Endodermal cell (in vitro differentiated cells): Measurements from ENCODE around the gene PYGB. TPM values are rescaled to one million over a fixed set of nuclear protein-coding genes. Genes with fewer than 3 reads are reported as not detected.

Experiments
- DNase-seq: peaks from one replicate; pipeline ENCODE4 v3.0.0-alpha.2; 2017
- H3K27ac ChIP-seq: 2 replicates; pipeline ENCODE4 v1.5.1; 2013; ENCODE audit warnings: mild to moderate bottlenecking, low read depth, low read length, moderate library complexity
- H3K27me3 ChIP-seq: 2 replicates; pipeline ENCODE4 v1.6.1; 2013; ENCODE audit warnings: mild to moderate bottlenecking, low read length, moderate library complexity; ENCODE audit not compliant: insufficient read depth, control insufficient read depth, poor library complexity, severe bottlenecking
- H3K36me3 ChIP-seq: 2 replicates; pipeline ENCODE4 v1.7.0; 2013; ENCODE audit warnings: mild to moderate bottlenecking, low read length, moderate library complexity; ENCODE audit not compliant: control insufficient read depth, insufficient read depth
- H3K4me1 ChIP-seq: one replicate; pipeline ENCODE4 v1.7.0; 2013; ENCODE audit warnings: low read length; ENCODE audit not compliant: control insufficient read depth, insufficient read depth
- H3K4me3 ChIP-seq: 2 replicates; pipeline ENCODE4 v1.5.1; 2013; ENCODE audit warnings: mild to moderate bottlenecking, low read length, moderate library complexity
- H3K9ac ChIP-seq: 2 replicates; pipeline ENCODE4 v1.6.1; 2013; ENCODE audit warnings: mild to moderate bottlenecking, low read length, moderate library complexity; ENCODE audit not compliant: poor library complexity, severe bottlenecking; ENCODE audit errors: extremely low read depth
- H3K9me3 ChIP-seq: 2 replicates; pipeline ENCODE4 v1.6.1; 2013; ENCODE audit warnings: mild to moderate bottlenecking, low read length, moderate library complexity; ENCODE audit not compliant: control insufficient read depth
- H3K27ac Mint-ChIP-seq: 2 replicates; pipeline ENCODE4 v1.8.0; 2020; ENCODE audit warnings: mixed read lengths
- H3K27me3 Mint-ChIP-seq: 2 replicates; pipeline ENCODE4 v1.8.0; 2021; ENCODE audit warnings: mild to moderate bottlenecking, mixed read lengths; ENCODE audit not compliant: insufficient read depth
- H3K36me3 Mint-ChIP-seq: 2 replicates; pipeline ENCODE4 v1.8.0; 2020; ENCODE audit warnings: low read depth, mixed read lengths
- H3K4me1 Mint-ChIP-seq: 2 replicates; pipeline ENCODE4 v1.8.0; 2020; ENCODE audit warnings: mixed read lengths
- H3K4me3 Mint-ChIP-seq: 2 replicates; pipeline ENCODE4 v1.8.0; 2020; ENCODE audit warnings: mild to moderate bottlenecking, moderate library complexity, mixed read lengths
- H3K9me3 Mint-ChIP-seq: 2 replicates; pipeline ENCODE4 v1.8.0; 2020; ENCODE audit warnings: mild to moderate bottlenecking, mixed read lengths
- CTCF ChIP-seq: fragments of 200-600 bp; sonication (generic); conservative IDR thresholded peaks from 2 replicates; pipeline ENCODE4 v1.5.0; 2021; ENCODE audit warnings: antibody characterized with exemption, mild to moderate bottlenecking
- WGBS, 2 experiments: methylation state at CpG; one replicate each; pipeline versions ENCODE4 v1.1.5 to v1.1.7; 2013; ENCODE audit warnings: missing lambda C conversion rate in 2 of 2, mixed read lengths in 1 of 2; ENCODE audit not compliant: insufficient coverage in 1 of 2, insufficient read length in 1 of 2; 5-methylcytosine and 5-hydroxymethylcytosine counted together
- total RNA-seq, 2 donors: library from RNA; stranded (reverse); fragmentation: NEBNext Ultra II Directional in 1 of 2; extraction: Animal tissue kit (Norgen Biotek cat#: 25700) in 1 of 2; gene quantifications; 2 replicates in 1 of 2; 3 replicates in 1 of 2; pipeline ENCODE4 v1.2.1, GENCODE V29; 2021

PYGB gene
- total RNA-seq, 2 donors from 2014 or later: 59.3 to 66.8 TPM

GRCh38 chr20:25204550-25205276 lies 43.2 kb upstream of the PYGB start:
- Histone ChIP-seq H3K4me1 (no peaks in the 10 kb centered on the region), H3K36me3 (peaks cover 5% of the 10 kb centered on the region), H3K9me3 (no peaks in the 10 kb centered on the region), H3K27me3 (no peaks in the 10 kb centered on the region), H3K4me3 (no peak overlapping the region), H3K9ac (no peak overlapping the region), H3K27ac (no peak overlapping the region)
- H3K27me3 Mint-ChIP-seq: no peaks in the 10 kb centered on the region
- no peaks in the 10 kb centered on the region for H3K9me3 Mint-ChIP-seq
- H3K36me3 Mint-ChIP-seq: peaks cover 7% of the 10 kb centered on the region
- H3K27ac Mint-ChIP-seq: no peak overlapping the region
- H3K4me1 Mint-ChIP-seq: no peaks in the 10 kb centered on the region
- no peak for TF ChIP-seq CTCF
- WGBS, 2 experiments: 82 to 91% methylated on average over 5 to 9 of the region's 9 CpGs
- no peak overlapping the region for H3K4me3 Mint-ChIP-seq
- DNase-seq: no peak

DNA sequence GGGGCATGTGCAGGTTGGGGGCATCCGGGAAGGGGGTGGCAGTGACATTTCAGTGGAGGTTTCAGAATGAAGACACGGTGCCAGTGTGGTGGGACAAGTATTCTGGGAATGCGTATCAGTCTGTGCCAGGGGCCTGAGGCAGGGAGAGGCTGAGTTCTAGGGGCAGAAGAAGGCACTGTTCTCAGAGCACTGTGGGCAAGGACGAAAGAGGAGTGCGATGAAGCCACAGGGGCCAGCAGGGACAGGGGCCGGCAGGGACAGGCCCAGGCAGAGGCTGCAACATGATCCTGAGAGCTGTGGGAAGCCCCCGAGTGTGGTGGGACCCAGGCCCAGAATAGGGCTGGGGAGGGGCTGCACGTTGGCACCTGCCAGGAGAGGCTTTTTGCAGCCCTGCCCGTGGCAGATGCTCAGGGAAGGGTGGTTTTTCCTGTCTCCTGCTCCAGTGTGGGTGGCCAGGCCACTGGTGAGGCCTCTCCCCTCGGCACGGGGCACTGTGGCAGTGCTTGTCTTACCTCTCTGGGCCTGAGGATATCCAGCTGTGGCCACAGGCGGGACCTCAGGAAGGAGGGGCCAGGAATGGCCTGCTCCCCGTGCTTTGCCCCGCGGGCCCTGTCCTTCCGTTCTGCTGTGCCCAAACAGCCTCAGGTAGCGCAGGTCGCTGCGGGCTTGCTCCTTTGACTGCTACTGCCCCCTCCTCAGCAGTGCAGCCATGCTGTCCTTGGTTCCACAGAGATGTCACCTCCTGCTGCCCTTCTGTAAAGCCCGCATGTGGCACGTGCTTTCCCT lies 42.4 kb upstream of the PYGB start:
- Mint-ChIP-seq H3K27me3 (no peaks in the 10 kb centered on the region), H3K36me3 (peaks cover 9% of the 10 kb centered on the region), H3K9me3 (no peaks in the 10 kb centered on the region), H3K4me1 (no peaks in the 10 kb centered on the region), H3K4me3 (no peak overlapping the region), H3K27ac (no peak overlapping the region)
- Histone ChIP-seq H3K27me3 (no peaks in the 10 kb centered on the region), H3K36me3 (peaks cover 12% of the 10 kb centered on the region), H3K4me3 (no peak overlapping the region), H3K9me3 (no peaks in the 10 kb centered on the region), H3K27ac (no peak overlapping the region), H3K4me1 (no peaks in the 10 kb centered on the region), H3K9ac (no peak overlapping the region)
- 86% methylated on average over 17 to 21 of the region's 21 CpGs for WGBS, 2 experiments
- DNase-seq: no peak
- no peak for TF ChIP-seq CTCF

- no peak overlapping the region for H3K4me3 Mint-ChIP-seq
- 91 to 100% methylated on average over 2 to 9 of the region's 9 CpGs for WGBS, 2 experiments
These were observed 41.9 kb upstream of the PYGB start for GRCh38 chr20:25206063-25206403.

More at GRCh38 chr20:25206063-25206403, 41.9 kb upstream of the PYGB start:
- H3K27me3 Mint-ChIP-seq: no peaks in the 10 kb centered on the region
- peaks cover 9% of the 10 kb centered on the region for H3K36me3 Mint-ChIP-seq
- Histone ChIP-seq H3K9ac (no peak overlapping the region), H3K9me3 (no peaks in the 10 kb centered on the region), H3K27me3 (no peaks in the 10 kb centered on the region), H3K4me1 (no peaks in the 10 kb centered on the region), H3K4me3 (no peak overlapping the region), H3K27ac (no peak overlapping the region), H3K36me3 (peaks cover 17% of the 10 kb centered on the region)
- no peak for DNase-seq
- no peaks in the 10 kb centered on the region for H3K9me3 Mint-ChIP-seq
- no peak overlapping the region for H3K27ac Mint-ChIP-seq
- TF ChIP-seq CTCF: no peak
- no peaks in the 10 kb centered on the region for H3K4me1 Mint-ChIP-seq
